ENCODE measurements around the gene PNLDC1. TPM values are rescaled to one million over a fixed set of nuclear protein-coding genes. Genes with fewer than 3 reads are reported as not detected.

Gene PNLDC1
- total and polyA plus RNA-seq, 2 experiments from 2014 or later, result not detected

GRCh38 chr6:159821122-159821521, 21.0 kb downstream of the PNLDC1 start (continued):
- TF ChIP-seq ETS1 (IDR thresholded peaks at IDR 0.05) (no peak), EZH2 (IDR thresholded peaks at IDR 0.05; ENCODE audit: low read depth, unreplicated experiment) (no peak), CTCF (conservative IDR thresholded peaks at IDR 0.05; ENCODE audit: low read depth in 2 of 2) (no peak), EZH2phosphoT487 (IDR thresholded peaks at IDR 0.05; ENCODE audit: unreplicated experiment) (no peak), ZNF114 (CRISPR knock-in tag; IDR thresholded peaks at IDR 0.05) (no peak), POLR2AphosphoS5 (IDR thresholded peaks at IDR 0.05; ENCODE audit: low read depth) (no peak), CREB1 (CRISPR knock-in tag; IDR thresholded peaks at IDR 0.05; ENCODE audit: low read depth) (no peak), STAT1 (IDR thresholded peaks at IDR 0.05; ENCODE audit: unreplicated experiment) (no peak), NANOG (IDR thresholded peaks at IDR 0.05; ENCODE audit: borderline replicate concordance) (no peak), ZNF331 (CRISPR knock-in tag; IDR thresholded peaks at IDR 0.05; ENCODE audit: low read depth) (no peak)

GRCh38 chr6:159821726-159822125, 21.6 kb downstream of the PNLDC1 start:
- no peaks in the 10 kb centered on the region for H3K9me2 ChIP-seq (ENCODE audit: insufficient read depth)
- H3K4me1 Mint-ChIP-seq, result peaks cover 16% of the 10 kb centered on the region
- ATAC-seq (no peak), DNase-seq (ENCODE audit: low spot score) (no peak)
- H2AFZ ChIP-seq, result no peak overlapping the region
- no peaks in the 10 kb centered on the region for H3K27me3 ChIP-seq (ENCODE audit: insufficient read depth)
- no peaks in the 10 kb centered on the region for H4K20me1 ChIP-seq (replicated peaks; ENCODE audit: insufficient read depth)
- H3K4me2 ChIP-seq, result no peak overlapping the region
- H3K27ac Mint-ChIP-seq, result no peak overlapping the region
- H3K36me3 Mint-ChIP-seq (ENCODE audit: low read depth), result no peaks in the 10 kb centered on the region; the same call in 2 of the 3 replicates
- no peak overlapping the region for H3K4me3 Mint-ChIP-seq
- no peaks in the 10 kb centered on the region for H3K79me2 ChIP-seq (replicated peaks; ENCODE audit: insufficient read depth)
- H3K4me1 ChIP-seq (ENCODE audit: insufficient read depth), result no peaks in the 10 kb centered on the region
- no peaks in the 10 kb centered on the region for H3K9me3 Mint-ChIP-seq
- no peaks in the 10 kb centered on the region for H3F3A ChIP-seq (replicated peaks; ENCODE audit: low read depth)
- H3K36me3 ChIP-seq (ENCODE audit: insufficient read depth), result no peaks in the 10 kb centered on the region
- no peak overlapping the region for H3K4me3 ChIP-seq
- peaks cover 17% of the 10 kb centered on the region for H3K27me3 Mint-ChIP-seq (ENCODE audit: insufficient read depth, low read depth, poor library complexity)
- no peak overlapping the region for H3K27ac ChIP-seq (ENCODE audit: low read depth)
- TF ChIP-seq ZNF114 (CRISPR knock-in tag; IDR thresholded peaks at IDR 0.05), result no peak
- no peak for TF ChIP-seq REST (IDR thresholded peaks at IDR 0.05; ENCODE audit: unreplicated experiment)
- no peak for TF ChIP-seq NANOG (IDR thresholded peaks at IDR 0.05; ENCODE audit: borderline replicate concordance)
- no peak for TF ChIP-seq EZH2phosphoT487 (IDR thresholded peaks at IDR 0.05; ENCODE audit: unreplicated experiment)
- TF ChIP-seq CTCF (conservative IDR thresholded peaks at IDR 0.05; ENCODE audit: low read depth in 2 of 2), result no peak

Data from GM23338 (cell line).